H9 (cell line): ENCODE results near the gene ENOX1. TPM values are rescaled to one million over a fixed set of nuclear protein-coding genes. Genes with fewer than 3 reads are reported as not detected.

Experiments
- DNase-seq: peaks from one replicate; pipeline ENCODE4 v3.0.0-alpha.2; 2017
- H2AFZ ChIP-seq: one replicate; pipeline ENCODE4 v1.6.1; 2013; ENCODE audit warnings: mild to moderate bottlenecking, low read length, control low read depth, moderate library complexity
- H2AK5ac ChIP-seq: 2 replicates; pipeline ENCODE4 v1.6.1; 2013; ENCODE audit warnings: low read length, control low read depth, mixed read lengths; ENCODE audit not compliant: insufficient read length
- H2BK120ac ChIP-seq: one replicate; pipeline ENCODE4 v1.6.1; 2013; ENCODE audit warnings: low read depth, mild to moderate bottlenecking, low read length, control low read depth, inconsistent platforms; ENCODE audit not compliant: poor library complexity, severe bottlenecking
- H2BK12ac ChIP-seq: 2 replicates; pipeline ENCODE4 v1.6.1; 2013; ENCODE audit warnings: low read length, control low read depth, mixed read lengths, low read depth; ENCODE audit not compliant: insufficient read length
- H2BK15ac ChIP-seq: 2 replicates; pipeline ENCODE4 v1.6.1; 2013; ENCODE audit warnings: low read depth, low read length, control low read depth
- H2BK20ac ChIP-seq: one replicate; pipeline ENCODE4 v1.6.1; 2013; ENCODE audit warnings: low read depth, mild to moderate bottlenecking, low read length, control low read depth, inconsistent platforms; ENCODE audit not compliant: poor library complexity, severe bottlenecking
- H2BK5ac ChIP-seq: 2 replicates; pipeline ENCODE4 v1.6.1; 2013; ENCODE audit warnings: low read length, control low read depth, mixed read lengths; ENCODE audit not compliant: insufficient read length
- H3K14ac ChIP-seq: 2 replicates; pipeline ENCODE4 v1.6.1; 2013; ENCODE audit warnings: low read length, control low read depth; ENCODE audit not compliant: insufficient read depth
- H3K18ac ChIP-seq: 2 replicates; pipeline ENCODE4 v1.6.1; 2013; ENCODE audit warnings: low read depth, mild to moderate bottlenecking, mixed read lengths, low read length, control low read depth; ENCODE audit not compliant: insufficient read length
- H3K23ac ChIP-seq: 2 replicates; pipeline ENCODE4 v1.6.1; 2013; ENCODE audit warnings: low read length, control low read depth, mixed read lengths, low read depth; ENCODE audit not compliant: insufficient read length
- H3K23me2 ChIP-seq: 2 replicates; pipeline ENCODE4 v1.6.1; 2013; ENCODE audit warnings: low read depth, mild to moderate bottlenecking, mixed read lengths, low read length, control low read depth; ENCODE audit not compliant: insufficient read length, poor library complexity, severe bottlenecking
- H3K27ac ChIP-seq: 2 replicates; pipeline ENCODE4 v1.5.1; 2013; ENCODE audit warnings: low read length, control low read depth, mixed read lengths, low read depth; ENCODE audit not compliant: insufficient read length
- H3K27me3 ChIP-seq: 2 replicates; pipeline ENCODE4 v1.6.1; 2013; ENCODE audit warnings: low read length, control low read depth, inconsistent platforms; ENCODE audit not compliant: insufficient read depth
- H3K4ac ChIP-seq: 2 replicates; pipeline ENCODE4 v1.6.1; 2013; ENCODE audit warnings: low read depth, mild to moderate bottlenecking, control low read depth, inconsistent platforms, low read length, moderate library complexity
- H3K4me1 ChIP-seq: 2 replicates; pipeline ENCODE4 v1.6.1; 2013; ENCODE audit warnings: low read length, control low read depth, inconsistent platforms; ENCODE audit not compliant: insufficient read depth
- H3K4me2 ChIP-seq: 2 replicates; pipeline ENCODE4 v1.6.1; 2013; ENCODE audit warnings: low read length, control low read depth, mixed read lengths; ENCODE audit not compliant: insufficient read length, insufficient read depth
- H3K56ac ChIP-seq: 2 replicates; pipeline ENCODE4 v1.6.1; 2013; ENCODE audit warnings: low read depth, mild to moderate bottlenecking, mixed read lengths, low read length, control low read depth; ENCODE audit not compliant: insufficient read length
- H3K79me1 ChIP-seq: 2 replicates; pipeline ENCODE4 v1.6.1; 2013; ENCODE audit warnings: low read depth, mild to moderate bottlenecking, moderate library complexity, low read length, control low read depth, inconsistent platforms; ENCODE audit not compliant: insufficient read depth, poor library complexity, severe bottlenecking
- H3K79me2 ChIP-seq: 2 replicates; pipeline ENCODE4 v1.6.1; 2013; ENCODE audit warnings: low read length, control low read depth, inconsistent platforms; ENCODE audit not compliant: insufficient read depth
- H3K9ac ChIP-seq: 2 replicates; pipeline ENCODE4 v1.6.1; 2013; ENCODE audit warnings: low read length, control low read depth, mixed read lengths; ENCODE audit not compliant: insufficient read length; ENCODE audit errors: extremely low read depth
- H3K9me3 ChIP-seq: one replicate; pipeline ENCODE4 v1.6.1; 2013; ENCODE audit warnings: low read depth, low read length, inconsistent platforms; ENCODE audit not compliant: control insufficient read depth
- H3T11ph ChIP-seq: one replicate; pipeline ENCODE4 v1.6.1; 2013; ENCODE audit warnings: mild to moderate bottlenecking, low read length, control low read depth, inconsistent platforms
- H4K20me1 ChIP-seq: one replicate; pipeline ENCODE4 v1.6.1; 2013; ENCODE audit not compliant: control insufficient read depth, insufficient read length, insufficient read depth
- H4K5ac ChIP-seq: 2 replicates; pipeline ENCODE4 v1.6.1; 2013; ENCODE audit warnings: low read depth, mild to moderate bottlenecking, mixed read lengths, low read length, control low read depth; ENCODE audit not compliant: insufficient read length
- H4K8ac ChIP-seq: replicated peaks from 2 replicates; pipeline ENCODE4 v1.6.1; 2013; ENCODE audit warnings: low read length, control low read depth, mixed read lengths, low read depth; ENCODE audit not compliant: insufficient read length
- H4K91ac ChIP-seq: 2 replicates; pipeline ENCODE4 v1.6.1; 2013; ENCODE audit warnings: low read depth, mild to moderate bottlenecking, moderate library complexity, mixed read lengths, low read length, control low read depth; ENCODE audit not compliant: insufficient read length
- H3K27ac Mint-ChIP-seq, 3 experiments: 2 replicates in 2 of 3; 3 replicates in 1 of 3; pipeline ENCODE4 v1.8.0; 2020 to 2021; ENCODE audit warnings: mixed read lengths in 3 of 3, mild to moderate bottlenecking in 1 of 3, moderate library complexity in 1 of 3
- H3K27me3 Mint-ChIP-seq: 2 replicates; pipeline ENCODE4 v1.8.0; 2021; ENCODE audit warnings: low read depth, mild to moderate bottlenecking, moderate library complexity, mixed read lengths
- H3K36me3 Mint-ChIP-seq, 3 experiments: 2 replicates in 2 of 3; 3 replicates in 1 of 3; pipeline ENCODE4 v1.8.0; 2020 to 2021; ENCODE audit warnings: low read depth in 3 of 3, mixed read lengths in 3 of 3; ENCODE audit not compliant: insufficient read depth in 1 of 3
- H3K4me1 Mint-ChIP-seq, 2 experiments: 2 replicates each; pipeline ENCODE4 v1.8.0; 2020; ENCODE audit warnings: mixed read lengths in 2 of 2
- H3K4me3 Mint-ChIP-seq, 2 experiments: 2 replicates in 1 of 2; 3 replicates in 1 of 2; pipeline ENCODE4 v1.8.0; 2020 to 2021; ENCODE audit warnings: mild to moderate bottlenecking in 2 of 2, mixed read lengths in 2 of 2, moderate library complexity in 1 of 2
- H3K9me3 Mint-ChIP-seq, 2 experiments: 2 replicates in 1 of 2; 3 replicates in 1 of 2; pipeline ENCODE4 v1.8.0; 2020; ENCODE audit warnings: mild to moderate bottlenecking in 2 of 2, mixed read lengths in 2 of 2, moderate library complexity in 1 of 2
- WGBS: extraction: QIAGEN DNeasy Blood & Tissue Kit; methylation state at CpG from one replicate; pipeline ENCODE4 v1.1.7; 2013; ENCODE audit warnings: missing lambda C conversion rate, low lambda C conversion rate, mixed read lengths; ENCODE audit not compliant: insufficient read length; ENCODE audit errors: extremely low coverage; 5-methylcytosine and 5-hydroxymethylcytosine counted together
- total RNA-seq: library from RNA; stranded (reverse); gene quantifications from 2 replicates; pipeline ENCODE4 v1.2.1, GENCODE V29; 2021
- TF ChIP-seq, protein P1 (sequence below): fragments of 200-600 bp; sonication (generic); conservative IDR thresholded peaks from 3 replicates; pipeline ENCODE4 v1.8.0; 2021; ENCODE audit warnings: antibody characterized with exemption, mild to moderate bottlenecking

ENOX1 gene
- total RNA-seq, 1 experiment from 2014 or later, result 0.24 TPM

DNA sequence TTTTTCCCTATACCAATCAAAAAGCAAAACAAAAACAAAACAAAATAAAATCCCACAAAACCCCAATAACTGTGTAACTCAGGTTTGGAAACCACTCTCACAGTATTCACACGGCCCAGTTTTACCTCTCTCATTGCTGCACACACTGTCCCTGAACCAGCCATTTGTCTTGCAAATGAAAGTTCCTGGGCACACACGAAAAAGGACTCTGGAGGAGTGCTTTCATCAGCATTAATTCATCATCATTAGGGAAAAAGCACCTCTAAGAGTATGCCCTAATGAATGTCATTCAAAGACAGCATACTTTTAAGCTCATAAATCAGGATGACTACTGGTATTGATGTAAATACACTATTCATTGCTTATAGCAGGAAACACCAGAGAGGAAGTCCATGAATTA lies 457.1 kb downstream of the ENOX1 start:
- Mint-ChIP-seq H3K4me1 (no peaks in the 10 kb centered on the region; a peak in 1 of 4 replicates), H3K36me3 (no peaks in the 10 kb centered on the region), H3K27ac (no peak overlapping the region), H3K27me3 (peaks cover 6% of the 10 kb centered on the region), H3K4me3 (no peak overlapping the region), H3K9me3 (no peaks in the 10 kb centered on the region)
- no peak overlapping the region for H4K8ac ChIP-seq
- no peak overlapping the region for H2BK12ac ChIP-seq
- H3K56ac ChIP-seq, result no peak overlapping the region
- H3K14ac ChIP-seq, result no peak overlapping the region
- H3K27ac ChIP-seq, result no peak overlapping the region
- no peak overlapping the region for H4K91ac ChIP-seq
- H2AFZ ChIP-seq, result no peak overlapping the region
- no peak overlapping the region for H3T11ph ChIP-seq
- H3K4me2 ChIP-seq, result no peak overlapping the region
- no peak overlapping the region for H2BK120ac ChIP-seq
- TF ChIP-seq, protein P1, sequence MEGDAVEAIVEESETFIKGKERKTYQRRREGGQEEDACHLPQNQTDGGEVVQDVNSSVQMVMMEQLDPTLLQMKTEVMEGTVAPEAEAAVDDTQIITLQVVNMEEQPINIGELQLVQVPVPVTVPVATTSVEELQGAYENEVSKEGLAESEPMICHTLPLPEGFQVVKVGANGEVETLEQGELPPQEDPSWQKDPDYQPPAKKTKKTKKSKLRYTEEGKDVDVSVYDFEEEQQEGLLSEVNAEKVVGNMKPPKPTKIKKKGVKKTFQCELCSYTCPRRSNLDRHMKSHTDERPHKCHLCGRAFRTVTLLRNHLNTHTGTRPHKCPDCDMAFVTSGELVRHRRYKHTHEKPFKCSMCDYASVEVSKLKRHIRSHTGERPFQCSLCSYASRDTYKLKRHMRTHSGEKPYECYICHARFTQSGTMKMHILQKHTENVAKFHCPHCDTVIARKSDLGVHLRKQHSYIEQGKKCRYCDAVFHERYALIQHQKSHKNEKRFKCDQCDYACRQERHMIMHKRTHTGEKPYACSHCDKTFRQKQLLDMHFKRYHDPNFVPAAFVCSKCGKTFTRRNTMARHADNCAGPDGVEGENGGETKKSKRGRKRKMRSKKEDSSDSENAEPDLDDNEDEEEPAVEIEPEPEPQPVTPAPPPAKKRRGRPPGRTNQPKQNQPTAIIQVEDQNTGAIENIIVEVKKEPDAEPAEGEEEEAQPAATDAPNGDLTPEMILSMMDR, result no peak
- H3K79me1 ChIP-seq, result no peaks in the 10 kb centered on the region
- no peaks in the 10 kb centered on the region for H3K79me2 ChIP-seq
- no peak overlapping the region for H2BK5ac ChIP-seq
- no peaks in the 10 kb centered on the region for H3K23me2 ChIP-seq
- no peaks in the 10 kb centered on the region for H3K27me3 ChIP-seq
- no peaks in the 10 kb centered on the region for H3K4me1 ChIP-seq
- no peak overlapping the region for H4K5ac ChIP-seq
- H2AK5ac ChIP-seq, result no peak overlapping the region
- no peak for DNase-seq
- H3K9ac ChIP-seq, result no peak overlapping the region
- H3K23ac ChIP-seq, result no peak overlapping the region
- no peak overlapping the region for H2BK15ac ChIP-seq
- H4K20me1 ChIP-seq, result no peaks in the 10 kb centered on the region
- H2BK20ac ChIP-seq, result no peak overlapping the region
- no peak overlapping the region for H3K4ac ChIP-seq
- H3K18ac ChIP-seq, result no peak overlapping the region
- H3K9me3 ChIP-seq, result no peaks in the 10 kb centered on the region
- no CpG with 5 or more reads among the region's 2 CpGs for WGBS
